ENCODE data around the gene GRID1.

- no peak for TF ChIP-seq YY1 (IDR thresholded peaks at IDR 0.05; ENCODE audit: insufficient read depth, insufficient read length)
- TF ChIP-seq SUZ12 (IDR thresholded peaks at IDR 0.05; ENCODE audit: extremely low read depth, insufficient read depth, insufficient read length) = no peak
Measured at GRCh38 chr10:86169066-86169465, 197.5 kb downstream of the GRID1 start.
